GM23248 (cell line): Measurements from ENCODE around the gene ELL2. TPM values are rescaled to one million over a fixed set of nuclear protein-coding genes. Genes with fewer than 3 reads are reported as not detected.

Source experiments
- DNase-seq: peaks from one replicate; pipeline ENCODE4 v3.0.0-alpha.2; 2015
- H2AFZ ChIP-seq: fragments of 200-600 bp; sonication (generic); 2 replicates; pipeline ENCODE4 v1.6.1; 2016; ENCODE audit warnings: antibody characterized with exemption
- H3F3A ChIP-seq: fragments of 200-600 bp; sonication (generic); 2 replicates; pipeline ENCODE4 v1.6.1; 2016; ENCODE audit warnings: mild to moderate bottlenecking, antibody characterized with exemption, mixed run types; ENCODE audit not compliant: insufficient read depth
- H3K27ac ChIP-seq: fragments of 200-600 bp; sonication (generic); 2 replicates; pipeline ENCODE4 v1.5.1; 2016; ENCODE audit warnings: mild to moderate bottlenecking
- H3K27me3 ChIP-seq: fragments of 200-600 bp; sonication (generic); replicated peaks from 2 replicates; pipeline ENCODE4 v1.6.1; 2016; ENCODE audit warnings: mild to moderate bottlenecking; ENCODE audit not compliant: insufficient read depth
- H3K36me3 ChIP-seq: fragments of 200-600 bp; sonication (generic); 2 replicates; pipeline ENCODE4 v1.6.1; 2016; ENCODE audit warnings: low read depth, mild to moderate bottlenecking
- H3K4me1 ChIP-seq: fragments of 200-600 bp; sonication (generic); 2 replicates; pipeline ENCODE4 v1.6.1; 2016; ENCODE audit warnings: mild to moderate bottlenecking; ENCODE audit not compliant: insufficient read depth
- H3K4me2 ChIP-seq: fragments of 200-600 bp; sonication (generic); one replicate; pipeline ENCODE4 v1.6.1; 2016; ENCODE audit warnings: mild to moderate bottlenecking; ENCODE audit not compliant: unreplicated experiment
- H3K4me3 ChIP-seq: fragments of 200-600 bp; sonication (generic); 2 replicates; pipeline ENCODE4 v1.5.1; 2016; ENCODE audit warnings: mild to moderate bottlenecking
- H3K79me2 ChIP-seq: fragments of 200-600 bp; sonication (generic); 2 replicates; pipeline ENCODE4 v1.6.1; 2016; ENCODE audit warnings: mild to moderate bottlenecking; ENCODE audit not compliant: insufficient read depth
- H3K9ac ChIP-seq: fragments of 200-600 bp; sonication (generic); 2 replicates; pipeline ENCODE4 v1.6.1; 2016; ENCODE audit warnings: mild to moderate bottlenecking
- H3K9me2 ChIP-seq: fragments of 200-600 bp; sonication (generic); 2 replicates; pipeline ENCODE4 v1.6.1; 2016; ENCODE audit warnings: mixed run types, mild to moderate bottlenecking, moderate library complexity; ENCODE audit not compliant: insufficient read depth
- H3K9me3 ChIP-seq: fragments of 200-600 bp; sonication (generic); one replicate; pipeline ENCODE4 v1.6.1; 2017; ENCODE audit warnings: low read depth
- H4K20me1 ChIP-seq: fragments of 200-600 bp; sonication (generic); 2 replicates; pipeline ENCODE4 v1.6.0; 2016; ENCODE audit not compliant: insufficient read depth
- EZH2 ChIP-seq: fragments of 200-600 bp; sonication (generic); IDR thresholded peaks from 2 replicates; pipeline ENCODE4 v1.6.1; 2018; ENCODE audit warnings: antibody characterized with exemption, mild to moderate bottlenecking; ENCODE audit not compliant: insufficient read depth, poor library complexity, severe bottlenecking
- EZH2phosphoT487 ChIP-seq: fragments of 200-600 bp; sonication (generic); IDR thresholded peaks from 2 replicates; pipeline ENCODE4 v1.6.1; 2018; ENCODE audit warnings: antibody characterized with exemption, moderate library complexity, mild to moderate bottlenecking, low read depth; ENCODE audit not compliant: insufficient read depth
- WGBS, 2 experiments: methylation state at CpG; one replicate each; pipeline ENCODE4 v1.1.6; 2015 to 2017; ENCODE audit warnings: low lambda C conversion rate in 2 of 2, low coverage in 1 of 2; ENCODE audit errors: missing lambda C conversion rate in 2 of 2; 5-methylcytosine and 5-hydroxymethylcytosine counted together
- in situ Hi-C: fragments of 300-500 bp; cut with MboI; formaldehyde crosslinking; loops from 2 replicates; pipeline ENCODE4 v1.15.0; 2020
- polyA plus RNA-seq: library from polyadenylated mRNA; unstranded; fragments of >200 nt; fragmentation: Nextera tagmentation; extraction: Ambion mirVana; gene quantifications from 2 replicates; pipeline ENCODE4 v1.2.1, GENCODE V29; 2016
- total RNA-seq: library from RNA; depleted of rRNA; stranded (reverse); fragments of >200 nt; shearing (Covaris generic); gene quantifications from 2 replicates; pipeline ENCODE4 v1.2.3, GENCODE V29; 2014

Gene ELL2
- total and polyA plus RNA-seq, 2 experiments from 2014 or later: 159 to 243 TPM

GRCh38 chr5:95910521-95910920 is 51.1 kb downstream of the ELL2 start:
- no peak for DNase-seq
- H2AFZ ChIP-seq: no peak overlapping the region
- TF ChIP-seq EZH2phosphoT487 (no peak), EZH2 (no peak)
- peaks cover 90% of the 10 kb centered on the region for H3F3A ChIP-seq
- H3K9ac ChIP-seq: no peak overlapping the region
- no peaks in the 10 kb centered on the region for H3K9me3 ChIP-seq
- peaks cover 45% of the 10 kb centered on the region for H4K20me1 ChIP-seq
- no peaks in the 10 kb centered on the region for H3K27me3 ChIP-seq
- H3K4me1 ChIP-seq: peaks cover 77% of the 10 kb centered on the region
- peaks cover 100% of the 10 kb centered on the region for H3K79me2 ChIP-seq
- H3K27ac ChIP-seq: peak overlapping the region; percentile 59
- H3K9me2 ChIP-seq: no peaks in the 10 kb centered on the region
- no peak overlapping the region for H3K4me2 ChIP-seq
- WGBS, 2 experiments: 87 to 95% methylated on average over 4 of the region's 4 CpGs
- H3K4me3 ChIP-seq: no peak overlapping the region
- in situ Hi-C loops: no loop called here
- peaks cover 86% of the 10 kb centered on the region for H3K36me3 ChIP-seq

DNA sequence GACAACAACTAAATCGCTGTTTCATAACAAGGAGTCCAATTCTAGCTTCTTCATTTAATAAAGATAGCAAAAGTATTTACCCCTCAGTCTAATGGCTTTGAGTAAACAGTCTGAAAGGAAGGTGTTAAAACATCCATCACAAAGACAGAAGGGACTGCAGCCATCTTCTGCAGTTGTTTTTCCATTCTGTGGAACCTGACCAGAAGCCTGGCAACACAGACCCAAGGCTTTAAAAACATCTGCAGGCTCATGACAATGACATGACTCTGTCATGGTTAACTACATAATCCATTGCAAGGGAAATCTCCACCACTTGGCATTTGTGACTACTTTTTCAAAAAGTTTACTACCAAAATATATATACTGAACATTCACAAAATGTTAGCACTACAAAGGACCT is 51.9 kb downstream of the ELL2 start:
- peaks cover 81% of the 10 kb centered on the region for H3K4me1 ChIP-seq
- DNase-seq: no peak
- WGBS, 2 experiments: 27 to 61% methylated on average over 1 of the region's 1 CpG
- H3K9ac ChIP-seq: peak overlapping the region; percentile 6; the same call in 1 of the 2 replicates
- H3F3A ChIP-seq: peaks cover 90% of the 10 kb centered on the region
- no peak overlapping the region for H3K4me3 ChIP-seq
- H3K4me2 ChIP-seq: peak overlapping the region; percentile 38
- no peaks in the 10 kb centered on the region for H3K9me3 ChIP-seq
- peaks cover 88% of the 10 kb centered on the region for H3K36me3 ChIP-seq
- H2AFZ ChIP-seq: no peak overlapping the region
- in situ Hi-C loops: no loop called here
- H4K20me1 ChIP-seq: peaks cover 43% of the 10 kb centered on the region
- peaks cover 100% of the 10 kb centered on the region for H3K79me2 ChIP-seq
- H3K9me2 ChIP-seq: no peaks in the 10 kb centered on the region
- no peaks in the 10 kb centered on the region for H3K27me3 ChIP-seq
- H3K27ac ChIP-seq: peak overlapping the region; percentile 59
- TF ChIP-seq EZH2 (no peak), EZH2phosphoT487 (no peak)

GRCh38 chr5:95908799-95909198 is 52.9 kb downstream of the ELL2 start:
- in situ Hi-C loops: no loop called here
- Histone ChIP-seq H3K4me1 (peaks cover 88% of the 10 kb centered on the region), H3K4me3 (no peak overlapping the region; the same call in 1 of the 2 replicates), H3K27ac (peak overlapping the region; percentile 59), H3K9me3 (no peaks in the 10 kb centered on the region), H3K79me2 (peaks cover 100% of the 10 kb centered on the region), H2AFZ (no peak overlapping the region), H3K9me2 (no peaks in the 10 kb centered on the region), H3F3A (peaks cover 94% of the 10 kb centered on the region), H3K4me2 (peak overlapping the region; percentile 9), H3K9ac (peak overlapping the region; percentile 6; the same call in 1 of the 2 replicates), H3K36me3 (peaks cover 89% of the 10 kb centered on the region), H4K20me1 (peaks cover 46% of the 10 kb centered on the region), H3K27me3 (no peaks in the 10 kb centered on the region)
- DNase-seq: no peak
- no peak for TF ChIP-seq EZH2phosphoT487
- TF ChIP-seq EZH2: no peak

- Histone ChIP-seq H3K9me3 (no peaks in the 10 kb centered on the region), H2AFZ (no peak overlapping the region), H3K27me3 (no peaks in the 10 kb centered on the region), H3K36me3 (peaks cover 88% of the 10 kb centered on the region), H3K9me2 (no peaks in the 10 kb centered on the region), H3F3A (peaks cover 94% of the 10 kb centered on the region), H3K4me2 (peak overlapping the region; percentile 9), H3K9ac (no peak overlapping the region), H3K4me3 (no peak overlapping the region; the same call in 1 of the 2 replicates), H3K27ac (peak overlapping the region; percentile 59), H3K79me2 (peaks cover 100% of the 10 kb centered on the region), H3K4me1 (peaks cover 87% of the 10 kb centered on the region), H4K20me1 (peaks cover 41% of the 10 kb centered on the region)
- no peak for DNase-seq
- WGBS, 2 experiments: 90% methylated on average over 5 of the region's 5 CpGs
- in situ Hi-C loops: no loop called here
- TF ChIP-seq EZH2 (no peak), EZH2phosphoT487 (no peak)
Measured at GRCh38 chr5:95907740-95908706, 53.6 kb downstream of the ELL2 start.
